IPS DF 19.7 (cell line): Measurements from ENCODE around the gene NHLH2.

ENCODE experiments used
- DNase-seq: peaks from one replicate; pipeline ENCODE4 v3.0.0-alpha.2; 2013; ENCODE audit warnings: low read depth, low spot score

The NHLH2 gene

GRCh38 chr1:115838431-115839028, 2.4 kb downstream of the NHLH2 start:
- no peak for DNase-seq

GRCh38 chr1:115837740-115838421, 3.0 kb downstream of the NHLH2 start:
- no peak for DNase-seq

- DNase-seq: no peak
Measured at GRCh38 chr1:115837341-115837739, 3.6 kb downstream of the NHLH2 start.

- no peak for DNase-seq
Measured at GRCh38 chr1:115833856-115834255, 7.1 kb downstream of the NHLH2 start.

- no peak for DNase-seq
Measured at GRCh38 chr1:115832651-115833050, 8.3 kb downstream of the NHLH2 start.

- DNase-seq: no peak
Measured at GRCh38 chr1:115830963-115831362, 10.0 kb downstream of the NHLH2 start.

- DNase-seq: no peak
Measured at GRCh38 chr1:115829947-115830346, 11.0 kb downstream of the NHLH2 start.

GRCh38 chr1:115829023-115829674, 11.8 kb downstream of the NHLH2 start:
- DNase-seq: no peak

GRCh38 chr1:115828101-115829022, 12.6 kb downstream of the NHLH2 start:
- no peak for DNase-seq

GRCh38 chr1:115827452-115828044, 13.4 kb downstream of the NHLH2 start:
- DNase-seq: no peak

- DNase-seq: no peak
Measured at GRCh38 chr1:115826628-115827027, 14.3 kb downstream of the NHLH2 start.

- DNase-seq: no peak
Measured at GRCh38 chr1:115822117-115822516, 18.8 kb downstream of the NHLH2 start.

GRCh38 chr1:115815694-115816093, 25.2 kb downstream of the NHLH2 start:
- no peak for DNase-seq

- no peak for DNase-seq
Measured at GRCh38 chr1:115814685-115815398, 26.1 kb downstream of the NHLH2 start.

GRCh38 chr1:115813727-115814126, 27.2 kb downstream of the NHLH2 start:
- DNase-seq: no peak

- DNase-seq: no peak
Measured at GRCh38 chr1:115811140-115811828, 29.6 kb downstream of the NHLH2 start.

GRCh38 chr1:115810609-115811008, 30.3 kb downstream of the NHLH2 start:
- DNase-seq: no peak

GRCh38 chr1:115809847-115810246, 31.1 kb downstream of the NHLH2 start:
- DNase-seq: no peak

GRCh38 chr1:115809076-115809475, 31.9 kb downstream of the NHLH2 start:
- no peak for DNase-seq

- DNase-seq: peak; percentile 61
Measured at GRCh38 chr1:115807723-115808122, 33.2 kb downstream of the NHLH2 start.
